DOHH2 (cell line): ENCODE data around the gene RASAL2.

Experiments
- H3F3A ChIP-seq: fragments of 200-600 bp; sonication (generic), shearing (Covaris generic); 2 replicates; pipeline ENCODE4 v1.6.0; 2016; ENCODE audit warnings: antibody characterized with exemption, mild to moderate bottlenecking; ENCODE audit not compliant: control insufficient read depth, insufficient read depth
- H3K27ac ChIP-seq: fragments of 200-600 bp; sonication (generic); 2 replicates; pipeline ENCODE4 v1.5.1; 2014; ENCODE audit warnings: low read depth, mild to moderate bottlenecking, low read length, moderate library complexity
- H3K27me3 ChIP-seq: fragments of 200-600 bp; sonication (generic); 2 replicates; pipeline ENCODE4 v1.6.1; 2014; ENCODE audit warnings: mild to moderate bottlenecking, low read length, mixed read lengths; ENCODE audit not compliant: control insufficient read depth
- H3K36me3 ChIP-seq: fragments of 200-600 bp; sonication (generic); 2 replicates; pipeline ENCODE4 v1.6.1; 2014; ENCODE audit warnings: mild to moderate bottlenecking, low read length, moderate library complexity, mixed read lengths; ENCODE audit not compliant: control insufficient read depth
- H3K4me1 ChIP-seq: fragments of 200-600 bp; sonication (generic); 2 replicates; pipeline ENCODE4 v1.6.1; 2014; ENCODE audit warnings: mild to moderate bottlenecking, low read length, mixed read lengths; ENCODE audit not compliant: control insufficient read depth
- H3K4me2 ChIP-seq: fragments of 200-600 bp; sonication (generic); 2 replicates; pipeline ENCODE4 v1.6.0; 2014; ENCODE audit warnings: mild to moderate bottlenecking, low read length, moderate library complexity
- H3K4me3 ChIP-seq: fragments of 200-600 bp; sonication (generic); 2 replicates; pipeline ENCODE4 v1.5.1; 2014; ENCODE audit warnings: mild to moderate bottlenecking, low read length, mixed read lengths
- H3K79me2 ChIP-seq: fragments of 200-600 bp; sonication (generic); 2 replicates; pipeline ENCODE4 v1.6.1; 2014; ENCODE audit warnings: mild to moderate bottlenecking, low read length, mixed read lengths; ENCODE audit not compliant: control insufficient read depth
- H3K9me2 ChIP-seq: fragments of 200-600 bp; sonication (generic); replicated peaks from 2 replicates; pipeline ENCODE4 v1.6.1; 2014; ENCODE audit warnings: mild to moderate bottlenecking, low read length, mixed read lengths; ENCODE audit not compliant: control insufficient read depth
- H3K9me3 ChIP-seq: fragments of 200-600 bp; sonication (generic); 2 replicates; pipeline ENCODE4 v1.6.1; 2014; ENCODE audit warnings: antibody characterized with exemption, low read length, mixed read lengths; ENCODE audit not compliant: control insufficient read depth, insufficient read depth
- H4K20me1 ChIP-seq: fragments of 200-600 bp; sonication (generic); 2 replicates; pipeline ENCODE4 v1.6.0; 2014; ENCODE audit warnings: low read depth, mild to moderate bottlenecking, antibody characterized with exemption, low read length, moderate library complexity; ENCODE audit not compliant: control insufficient read depth, insufficient read depth
- EZH2phosphoT487 ChIP-seq: fragments of 200-600 bp; sonication (generic); IDR thresholded peaks from 2 replicates; pipeline ENCODE4 v1.6.1; 2017; ENCODE audit warnings: borderline replicate concordance, mild to moderate bottlenecking, antibody characterized with exemption, low read length, moderate library complexity, mixed read lengths
- TF ChIP-seq, protein P1 (sequence below): fragments of 200-600 bp; sonication (generic); IDR thresholded peaks from one replicate; pipeline ENCODE4 v1.5.1; 2014; ENCODE audit warnings: antibody characterized with exemption, mild to moderate bottlenecking, low read depth, low read length; ENCODE audit not compliant: poor library complexity, severe bottlenecking

RASAL2 gene

DNA sequence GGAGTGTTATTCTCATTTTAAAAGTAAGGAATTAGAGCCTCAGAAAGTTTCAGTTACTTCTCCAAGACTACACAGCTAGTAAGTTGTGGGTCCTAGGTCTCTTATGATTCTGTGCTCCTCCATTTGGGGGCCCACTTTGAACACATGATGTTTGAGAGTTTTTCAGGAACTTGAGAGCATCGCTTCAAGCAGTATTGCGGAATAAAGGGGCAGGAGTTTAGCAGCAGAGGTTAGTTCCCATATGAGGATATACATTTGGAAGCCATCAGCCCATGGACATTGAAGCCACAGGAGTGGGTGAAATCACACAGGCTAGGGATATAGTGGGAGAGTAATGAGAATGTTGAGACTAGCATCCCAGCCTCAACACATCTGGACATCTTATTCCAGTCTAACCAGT is 143.2 kb downstream of the RASAL2 start:
- H3K4me2 ChIP-seq, result no peak overlapping the region
- no peak for TF ChIP-seq EZH2phosphoT487
- TF ChIP-seq, protein P1, sequence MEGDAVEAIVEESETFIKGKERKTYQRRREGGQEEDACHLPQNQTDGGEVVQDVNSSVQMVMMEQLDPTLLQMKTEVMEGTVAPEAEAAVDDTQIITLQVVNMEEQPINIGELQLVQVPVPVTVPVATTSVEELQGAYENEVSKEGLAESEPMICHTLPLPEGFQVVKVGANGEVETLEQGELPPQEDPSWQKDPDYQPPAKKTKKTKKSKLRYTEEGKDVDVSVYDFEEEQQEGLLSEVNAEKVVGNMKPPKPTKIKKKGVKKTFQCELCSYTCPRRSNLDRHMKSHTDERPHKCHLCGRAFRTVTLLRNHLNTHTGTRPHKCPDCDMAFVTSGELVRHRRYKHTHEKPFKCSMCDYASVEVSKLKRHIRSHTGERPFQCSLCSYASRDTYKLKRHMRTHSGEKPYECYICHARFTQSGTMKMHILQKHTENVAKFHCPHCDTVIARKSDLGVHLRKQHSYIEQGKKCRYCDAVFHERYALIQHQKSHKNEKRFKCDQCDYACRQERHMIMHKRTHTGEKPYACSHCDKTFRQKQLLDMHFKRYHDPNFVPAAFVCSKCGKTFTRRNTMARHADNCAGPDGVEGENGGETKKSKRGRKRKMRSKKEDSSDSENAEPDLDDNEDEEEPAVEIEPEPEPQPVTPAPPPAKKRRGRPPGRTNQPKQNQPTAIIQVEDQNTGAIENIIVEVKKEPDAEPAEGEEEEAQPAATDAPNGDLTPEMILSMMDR, result no peak
- H4K20me1 ChIP-seq, result no peaks in the 10 kb centered on the region
- no peaks in the 10 kb centered on the region; the same call in 1 of the 2 replicates for H3K27me3 ChIP-seq
- no peaks in the 10 kb centered on the region for H3K4me1 ChIP-seq
- H3F3A ChIP-seq, result no peaks in the 10 kb centered on the region
- no peaks in the 10 kb centered on the region for H3K9me3 ChIP-seq
- no peaks in the 10 kb centered on the region for H3K36me3 ChIP-seq
- H3K27ac ChIP-seq, result no peak overlapping the region
- H3K4me3 ChIP-seq, result no peak overlapping the region
- no peaks in the 10 kb centered on the region for H3K9me2 ChIP-seq
- no peaks in the 10 kb centered on the region for H3K79me2 ChIP-seq

- Histone ChIP-seq H3K27me3 (no peaks in the 10 kb centered on the region; the same call in 1 of the 2 replicates), H3K9me3 (no peaks in the 10 kb centered on the region), H3K36me3 (no peaks in the 10 kb centered on the region), H3K9me2 (no peaks in the 10 kb centered on the region), H3K4me1 (no peaks in the 10 kb centered on the region), H3K4me3 (no peak overlapping the region), H3F3A (no peaks in the 10 kb centered on the region), H4K20me1 (no peaks in the 10 kb centered on the region), H3K79me2 (no peaks in the 10 kb centered on the region), H3K4me2 (no peak overlapping the region), H3K27ac (no peak overlapping the region)
- TF ChIP-seq, protein P1, result no peak
- no peak for TF ChIP-seq EZH2phosphoT487
These were observed 145.0 kb downstream of the RASAL2 start for GRCh38 chr1:178238722-178239510.

- no peaks in the 10 kb centered on the region for H3K9me3 ChIP-seq
- no peaks in the 10 kb centered on the region for H3K4me1 ChIP-seq
- H3K36me3 ChIP-seq, result no peaks in the 10 kb centered on the region
- no peaks in the 10 kb centered on the region for H3F3A ChIP-seq
- no peak overlapping the region for H3K4me3 ChIP-seq
- no peak overlapping the region for H3K27ac ChIP-seq
- no peaks in the 10 kb centered on the region for H3K9me2 ChIP-seq
- H3K4me2 ChIP-seq, result no peak overlapping the region
- H3K27me3 ChIP-seq, result no peaks in the 10 kb centered on the region
- H4K20me1 ChIP-seq, result no peaks in the 10 kb centered on the region
- H3K79me2 ChIP-seq, result no peaks in the 10 kb centered on the region
- TF ChIP-seq EZH2phosphoT487, result no peak
- TF ChIP-seq, protein P1, result no peak
These were observed 147.2 kb downstream of the RASAL2 start for GRCh38 chr1:178241057-178241456.
